SK-N-SH (cell line): ENCODE measurements around the gene RAB1A.

ENCODE experiments used
- MXI1 ChIP-seq: IDR thresholded peaks from 2 replicates; pipeline ENCODE4 v1.6.1; 2012; ENCODE audit warnings: mild to moderate bottlenecking, low read depth, low read length, improper control_type of control experiment
- POLR2AphosphoS5 ChIP-seq: IDR thresholded peaks from 2 replicates; pipeline ENCODE4 v1.6.1; 2012; ENCODE audit warnings: low read depth, low read length
- SIN3A ChIP-seq: IDR thresholded peaks from 2 replicates; pipeline ENCODE4 v1.6.1; 2012; ENCODE audit warnings: low read depth, mild to moderate bottlenecking, low read length, moderate library complexity, borderline replicate concordance
- TF ChIP-seq, protein P1 (sequence below): fragments of 200-600 bp; sonication (generic); IDR thresholded peaks from 2 replicates; pipeline ENCODE4 v1.6.1; 2017; ENCODE audit warnings: antibody characterized with exemption, mild to moderate bottlenecking, moderate library complexity

DNA sequence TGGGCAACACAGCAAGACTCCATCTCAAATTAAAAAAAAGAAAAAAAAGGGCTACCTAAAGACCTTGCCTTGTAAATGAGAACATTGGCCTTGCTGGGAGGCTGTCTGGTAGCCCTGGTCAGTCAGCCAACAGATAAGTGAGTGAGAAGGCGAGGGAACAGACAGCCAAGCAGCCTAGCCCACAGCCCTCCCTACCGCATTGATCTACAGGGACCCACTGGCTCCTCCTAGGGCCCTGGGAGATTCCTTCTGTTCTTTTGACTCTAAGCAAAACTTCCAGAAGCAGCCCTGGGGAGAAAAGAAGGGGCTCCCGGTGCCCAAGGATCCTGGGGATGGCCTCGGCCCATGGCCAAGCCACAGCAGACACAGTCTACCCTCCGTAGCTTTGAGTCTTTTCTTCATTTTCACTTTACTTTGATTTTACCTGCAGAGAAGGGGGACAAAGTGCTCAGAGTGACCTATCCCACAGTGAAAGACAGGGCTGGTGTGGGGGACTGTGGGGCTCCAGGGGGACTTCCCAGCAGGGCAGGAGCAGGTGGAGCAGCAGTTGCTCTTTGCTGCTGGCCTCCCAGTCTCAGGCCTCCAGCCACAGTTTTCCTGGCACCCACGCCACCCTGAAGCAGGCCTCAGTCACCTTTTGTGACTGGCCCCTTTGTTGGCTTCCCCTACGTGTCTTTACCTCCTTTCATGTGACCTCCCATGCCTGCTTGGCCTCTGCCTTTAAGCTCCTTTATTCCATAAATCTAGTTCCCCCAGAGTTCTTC is 68.6 kb downstream of the RAB1A start:
- TF ChIP-seq, protein P1, sequence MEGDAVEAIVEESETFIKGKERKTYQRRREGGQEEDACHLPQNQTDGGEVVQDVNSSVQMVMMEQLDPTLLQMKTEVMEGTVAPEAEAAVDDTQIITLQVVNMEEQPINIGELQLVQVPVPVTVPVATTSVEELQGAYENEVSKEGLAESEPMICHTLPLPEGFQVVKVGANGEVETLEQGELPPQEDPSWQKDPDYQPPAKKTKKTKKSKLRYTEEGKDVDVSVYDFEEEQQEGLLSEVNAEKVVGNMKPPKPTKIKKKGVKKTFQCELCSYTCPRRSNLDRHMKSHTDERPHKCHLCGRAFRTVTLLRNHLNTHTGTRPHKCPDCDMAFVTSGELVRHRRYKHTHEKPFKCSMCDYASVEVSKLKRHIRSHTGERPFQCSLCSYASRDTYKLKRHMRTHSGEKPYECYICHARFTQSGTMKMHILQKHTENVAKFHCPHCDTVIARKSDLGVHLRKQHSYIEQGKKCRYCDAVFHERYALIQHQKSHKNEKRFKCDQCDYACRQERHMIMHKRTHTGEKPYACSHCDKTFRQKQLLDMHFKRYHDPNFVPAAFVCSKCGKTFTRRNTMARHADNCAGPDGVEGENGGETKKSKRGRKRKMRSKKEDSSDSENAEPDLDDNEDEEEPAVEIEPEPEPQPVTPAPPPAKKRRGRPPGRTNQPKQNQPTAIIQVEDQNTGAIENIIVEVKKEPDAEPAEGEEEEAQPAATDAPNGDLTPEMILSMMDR: no peak
- TF ChIP-seq POLR2AphosphoS5 (no peak), SIN3A (no peak), MXI1 (no peak)
